ENCODE measurements around the gene JAKMIP3. TPM values are rescaled to one million over a fixed set of nuclear protein-coding genes. Genes with fewer than 3 reads are reported as not detected.

Gene JAKMIP3
- total RNA-seq, 4 donors from 2014 or later, result 0.24 to 0.67 (median 0.51) TPM

DNA sequence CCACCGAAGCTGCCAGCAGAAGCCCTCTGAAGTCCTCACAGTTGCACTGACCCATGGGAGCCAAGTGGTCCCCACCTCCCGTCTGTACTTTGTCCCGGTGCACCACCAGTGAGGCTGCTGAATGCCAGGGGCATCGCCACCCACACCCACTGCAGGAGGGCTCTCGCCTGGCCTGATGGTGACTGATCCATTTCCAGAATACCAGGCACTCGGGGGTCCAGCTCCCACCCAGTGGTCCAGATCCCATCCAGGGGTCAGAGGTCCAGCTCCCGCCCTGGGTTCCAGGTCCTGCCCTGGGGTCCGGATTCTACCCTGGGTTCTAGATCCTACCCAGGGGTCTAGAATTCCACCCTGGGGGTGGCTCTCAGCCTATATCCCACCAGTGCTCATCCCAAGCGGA lies 9.1 kb upstream of the JAKMIP3 start:
- DNase-seq (no peak), ATAC-seq (no peak)
- H3K27me3 ChIP-seq, result peaks cover 0 to 3% (median 0%) of the 10 kb centered on the region in 3 donors
- no peak for TF ChIP-seq POLR2A (IDR thresholded peaks at IDR 0.05)
- TF ChIP-seq, protein P1, sequence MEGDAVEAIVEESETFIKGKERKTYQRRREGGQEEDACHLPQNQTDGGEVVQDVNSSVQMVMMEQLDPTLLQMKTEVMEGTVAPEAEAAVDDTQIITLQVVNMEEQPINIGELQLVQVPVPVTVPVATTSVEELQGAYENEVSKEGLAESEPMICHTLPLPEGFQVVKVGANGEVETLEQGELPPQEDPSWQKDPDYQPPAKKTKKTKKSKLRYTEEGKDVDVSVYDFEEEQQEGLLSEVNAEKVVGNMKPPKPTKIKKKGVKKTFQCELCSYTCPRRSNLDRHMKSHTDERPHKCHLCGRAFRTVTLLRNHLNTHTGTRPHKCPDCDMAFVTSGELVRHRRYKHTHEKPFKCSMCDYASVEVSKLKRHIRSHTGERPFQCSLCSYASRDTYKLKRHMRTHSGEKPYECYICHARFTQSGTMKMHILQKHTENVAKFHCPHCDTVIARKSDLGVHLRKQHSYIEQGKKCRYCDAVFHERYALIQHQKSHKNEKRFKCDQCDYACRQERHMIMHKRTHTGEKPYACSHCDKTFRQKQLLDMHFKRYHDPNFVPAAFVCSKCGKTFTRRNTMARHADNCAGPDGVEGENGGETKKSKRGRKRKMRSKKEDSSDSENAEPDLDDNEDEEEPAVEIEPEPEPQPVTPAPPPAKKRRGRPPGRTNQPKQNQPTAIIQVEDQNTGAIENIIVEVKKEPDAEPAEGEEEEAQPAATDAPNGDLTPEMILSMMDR (IDR thresholded peaks at IDR 0.05 in 4 of 5, conservative IDR thresholded peaks at IDR 0.05 in 1 of 5), result no peak
- H3K9me3 ChIP-seq, result peaks cover 0 to 9% (median 0%) of the 10 kb centered on the region in 3 donors
- no peak overlapping the region for H3K27ac ChIP-seq
- intact Hi-C loops (cut with DNase I; ENCODE audit: low total_unique reads), result no loop called here
- H3K4me1 ChIP-seq, result no peaks in the 10 kb centered on the region
- in situ Hi-C loops (cut with MboI; ENCODE audit: low sequenced_read_pairs in 4 of 4), result no loop called here
- H3K36me3 ChIP-seq, result no peaks in the 10 kb centered on the region
- H3K4me3 ChIP-seq, result no peak overlapping the region

GRCh38 chr10:132057191-132057681 lies 8.5 kb upstream of the JAKMIP3 start:
- ATAC-seq, result no peak
- Histone ChIP-seq H3K36me3 (no peaks in the 10 kb centered on the region), H3K4me1 (no peaks in the 10 kb centered on the region), H3K27me3 (peaks cover 0 to 3% (median 0%) of the 10 kb centered on the region in 3 donors), H3K9me3 (peaks cover 0 to 3% (median 0%) of the 10 kb centered on the region in 3 donors), H3K27ac (no peak overlapping the region), H3K4me3 (no peak overlapping the region)
- intact Hi-C loops (cut with DNase I; ENCODE audit: low total_unique reads) (no loop called here), in situ Hi-C loops (cut with MboI; ENCODE audit: low sequenced_read_pairs in 4 of 4) (no loop called here)
- TF ChIP-seq, protein P1 (IDR thresholded peaks at IDR 0.05 in 4 of 5, conservative IDR thresholded peaks at IDR 0.05 in 1 of 5), result no peak
- TF ChIP-seq POLR2A (IDR thresholded peaks at IDR 0.05), result no peak
- DNase-seq, result no peak

DNA sequence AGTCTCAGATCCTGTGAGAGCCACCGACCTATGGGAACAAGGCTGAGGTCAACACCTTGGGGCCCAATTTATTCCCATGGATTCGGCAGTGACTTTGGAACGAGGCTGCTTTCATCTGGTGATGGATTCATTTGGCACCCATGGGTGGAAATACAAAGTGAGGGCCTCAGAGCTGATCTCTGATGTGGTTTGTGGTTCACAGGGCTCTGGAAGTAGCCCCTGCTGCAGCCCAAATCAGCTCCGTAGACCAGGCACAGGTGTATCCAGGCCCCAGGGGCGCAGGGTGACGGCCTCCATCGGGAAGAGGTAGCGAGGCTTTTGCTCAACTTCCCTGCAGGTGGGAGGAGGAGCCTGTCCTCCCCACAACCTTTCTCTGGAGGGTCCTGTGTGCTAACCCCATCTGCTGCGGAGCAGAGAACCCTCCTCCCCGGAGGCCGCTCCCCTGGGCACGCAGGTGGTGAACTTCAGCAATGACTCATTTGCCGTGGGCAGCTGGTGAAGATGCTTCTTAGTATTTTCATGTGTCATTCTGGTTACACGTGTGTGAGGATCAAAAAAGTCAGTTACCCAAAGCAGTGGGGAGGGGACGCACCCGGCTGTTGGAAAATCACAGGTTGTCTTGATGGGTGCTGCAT lies 7.5 kb upstream of the JAKMIP3 start:
- no peaks in the 10 kb centered on the region for H3K27me3 ChIP-seq
- no peak overlapping the region for H3K27ac ChIP-seq
- ATAC-seq (no peak), DNase-seq (no peak)
- no peak overlapping the region for H3K4me3 ChIP-seq
- in situ Hi-C loops (cut with MboI; ENCODE audit: low sequenced_read_pairs in 4 of 4) (no loop called here), intact Hi-C loops (cut with DNase I; ENCODE audit: low total_unique reads) (no loop called here)
- TF ChIP-seq POLR2A (IDR thresholded peaks at IDR 0.05), result no peak
- TF ChIP-seq, protein P1 (IDR thresholded peaks at IDR 0.05 in 4 of 5, conservative IDR thresholded peaks at IDR 0.05 in 1 of 5), result no peak
- no peaks in the 10 kb centered on the region for H3K9me3 ChIP-seq
- H3K36me3 ChIP-seq, result no peaks in the 10 kb centered on the region
- peaks cover 0 to 3% of the 10 kb centered on the region in 2 donors for H3K4me1 ChIP-seq

DNA sequence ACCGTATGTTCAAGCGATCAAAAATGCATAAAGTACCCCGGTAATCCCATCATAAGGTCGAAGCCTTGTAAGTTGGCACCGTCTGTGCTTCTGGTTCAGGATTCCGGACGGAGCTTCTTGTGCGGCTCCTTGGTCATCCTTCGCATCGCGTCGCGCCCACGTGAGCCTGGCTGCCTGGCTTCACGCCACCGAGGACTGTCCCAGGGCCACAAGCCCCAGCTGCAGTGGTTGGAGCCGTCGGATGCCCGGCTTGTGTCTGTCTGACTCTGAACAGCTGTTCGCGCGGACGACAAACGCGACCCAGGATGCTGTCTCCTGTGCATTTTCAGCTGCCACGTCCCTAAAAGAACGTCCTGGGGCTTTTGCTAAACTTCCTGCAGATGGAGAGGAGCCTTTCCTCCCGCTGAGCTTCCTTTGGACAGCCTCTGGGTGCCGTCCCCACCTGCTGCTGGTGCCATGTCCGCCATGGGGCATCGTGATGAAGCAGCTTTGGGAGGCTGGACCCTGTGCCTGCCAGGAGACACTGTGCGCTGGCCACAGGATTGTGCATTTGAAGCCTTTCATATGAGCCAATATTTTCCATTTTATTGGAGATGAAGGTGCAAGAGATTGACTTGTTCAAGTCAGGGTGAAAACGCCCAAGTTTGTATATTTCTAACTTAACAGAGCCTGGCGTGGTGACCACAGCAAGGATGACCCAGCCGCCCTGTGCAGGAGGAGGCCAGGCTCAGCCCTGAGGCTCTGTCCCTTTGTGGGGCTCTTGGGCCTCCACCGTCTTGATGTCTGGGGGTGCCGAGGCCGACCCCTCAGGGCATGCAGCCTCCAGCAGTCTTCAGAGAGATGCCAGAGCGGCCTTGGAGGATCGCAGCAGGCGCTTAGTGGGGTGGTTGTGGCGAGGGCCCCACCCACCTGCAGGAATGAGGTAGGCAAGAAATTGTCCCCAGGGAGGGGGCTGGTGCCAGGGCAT lies 6.7 kb upstream of the JAKMIP3 start:
- Histone ChIP-seq H3K9me3 (no peaks in the 10 kb centered on the region), H3K36me3 (no peaks in the 10 kb centered on the region), H3K27me3 (no peaks in the 10 kb centered on the region), H3K4me1 (peaks cover 0 to 10% of the 10 kb centered on the region in 2 donors), H3K4me3 (no peak overlapping the region), H3K27ac (no peak overlapping the region)
- ATAC-seq, result no peak
- intact Hi-C loops (cut with DNase I; ENCODE audit: low total_unique reads) (no loop called here), in situ Hi-C loops (cut with MboI; ENCODE audit: low sequenced_read_pairs in 4 of 4) (no loop called here)
- TF ChIP-seq, protein P1 (IDR thresholded peaks at IDR 0.05 in 4 of 5, conservative IDR thresholded peaks at IDR 0.05 in 1 of 5), result no peak
- TF ChIP-seq POLR2A (IDR thresholded peaks at IDR 0.05), result no peak
- DNase-seq, result no peak
